PFSK-1 (cell line): Measurements from ENCODE around the gene CD27.

Experiments
- FOXP2 ChIP-seq: optimal IDR thresholded peaks from 2 replicates; pipeline ENCODE3; 2011; ENCODE audit warnings: borderline replicate concordance, control low read depth, inconsistent platforms; ENCODE audit not compliant: insufficient read depth; ENCODE audit errors: extremely low read length, extremely low read depth
- POLR2AphosphoS5 ChIP-seq: IDR thresholded peaks from 2 replicates; pipeline ENCODE4 v1.6.1; 2012; ENCODE audit warnings: low read depth, mild to moderate bottlenecking, control low read depth, low read length, moderate library complexity
- SIN3A ChIP-seq: IDR thresholded peaks from 2 replicates; pipeline ENCODE4 v1.6.1; 2012; ENCODE audit warnings: mild to moderate bottlenecking, low read length, moderate library complexity, borderline replicate concordance; ENCODE audit not compliant: insufficient read depth
- TAF1 ChIP-seq: IDR thresholded peaks from 2 replicates; pipeline ENCODE4 v1.6.1; 2012; ENCODE audit warnings: low read length, control low read depth, borderline replicate concordance; ENCODE audit not compliant: insufficient read depth
- TF ChIP-seq, protein P1 (sequence below), 2 experiments: IDR thresholded peaks; 2 replicates each; pipeline versions ENCODE4 v1.6.1 to v1.8.0; 2011 to 2012; ENCODE audit warnings: low read depth in 2 of 2, low read length in 2 of 2, control low read depth in 1 of 2, inconsistent platforms in 1 of 2, mild to moderate bottlenecking in 1 of 2, moderate library complexity in 1 of 2; ENCODE audit not compliant: insufficient read depth in 1 of 2

CD27 gene

DNA sequence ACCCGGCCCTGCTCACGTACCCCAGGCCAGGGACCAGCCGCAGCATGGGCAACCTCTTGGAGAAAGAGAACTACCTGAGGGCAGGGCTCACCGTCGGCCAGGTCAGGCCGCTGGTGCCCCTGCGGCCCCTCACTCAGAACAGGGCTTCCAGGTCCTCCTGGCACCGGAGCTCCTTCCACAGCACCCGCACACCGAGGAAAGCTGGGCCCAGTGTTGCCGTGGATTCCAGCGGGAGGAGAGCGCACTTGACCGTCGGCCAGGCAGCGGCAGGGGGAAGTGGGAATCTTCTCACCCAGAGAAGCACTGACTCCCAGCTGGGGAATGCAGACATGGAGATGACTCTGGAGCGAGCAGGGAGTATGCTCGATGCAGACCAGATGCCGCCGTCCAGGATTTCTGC lies 33.7 kb downstream of the CD27 start:
- no peak for TF ChIP-seq SIN3A
- no peak for TF ChIP-seq FOXP2
- no peak for TF ChIP-seq POLR2AphosphoS5

DNA sequence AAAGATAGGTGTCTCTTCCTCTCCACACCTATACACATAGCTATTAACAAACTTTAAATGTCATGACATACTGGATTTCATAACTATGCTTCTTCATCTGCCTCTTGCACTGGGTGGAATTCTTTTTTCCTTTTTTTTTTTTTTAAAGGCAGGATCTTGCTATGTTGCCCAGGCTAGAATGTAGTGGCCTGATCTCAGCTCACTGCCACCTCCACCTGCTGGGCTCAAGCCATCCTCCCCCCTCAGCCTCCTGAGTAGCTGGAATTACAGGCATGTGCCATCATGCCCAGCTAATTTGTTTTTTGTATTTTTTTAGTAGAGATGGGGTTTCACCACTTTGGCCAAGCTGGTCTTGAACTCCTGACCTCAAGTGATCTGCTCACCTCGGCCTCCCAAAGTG lies 43.5 kb downstream of the CD27 start:
- no peak for TF ChIP-seq POLR2AphosphoS5
- no peak for TF ChIP-seq FOXP2
- TF ChIP-seq SIN3A = no peak
- no peak for TF ChIP-seq TAF1
- TF ChIP-seq, protein P1, sequence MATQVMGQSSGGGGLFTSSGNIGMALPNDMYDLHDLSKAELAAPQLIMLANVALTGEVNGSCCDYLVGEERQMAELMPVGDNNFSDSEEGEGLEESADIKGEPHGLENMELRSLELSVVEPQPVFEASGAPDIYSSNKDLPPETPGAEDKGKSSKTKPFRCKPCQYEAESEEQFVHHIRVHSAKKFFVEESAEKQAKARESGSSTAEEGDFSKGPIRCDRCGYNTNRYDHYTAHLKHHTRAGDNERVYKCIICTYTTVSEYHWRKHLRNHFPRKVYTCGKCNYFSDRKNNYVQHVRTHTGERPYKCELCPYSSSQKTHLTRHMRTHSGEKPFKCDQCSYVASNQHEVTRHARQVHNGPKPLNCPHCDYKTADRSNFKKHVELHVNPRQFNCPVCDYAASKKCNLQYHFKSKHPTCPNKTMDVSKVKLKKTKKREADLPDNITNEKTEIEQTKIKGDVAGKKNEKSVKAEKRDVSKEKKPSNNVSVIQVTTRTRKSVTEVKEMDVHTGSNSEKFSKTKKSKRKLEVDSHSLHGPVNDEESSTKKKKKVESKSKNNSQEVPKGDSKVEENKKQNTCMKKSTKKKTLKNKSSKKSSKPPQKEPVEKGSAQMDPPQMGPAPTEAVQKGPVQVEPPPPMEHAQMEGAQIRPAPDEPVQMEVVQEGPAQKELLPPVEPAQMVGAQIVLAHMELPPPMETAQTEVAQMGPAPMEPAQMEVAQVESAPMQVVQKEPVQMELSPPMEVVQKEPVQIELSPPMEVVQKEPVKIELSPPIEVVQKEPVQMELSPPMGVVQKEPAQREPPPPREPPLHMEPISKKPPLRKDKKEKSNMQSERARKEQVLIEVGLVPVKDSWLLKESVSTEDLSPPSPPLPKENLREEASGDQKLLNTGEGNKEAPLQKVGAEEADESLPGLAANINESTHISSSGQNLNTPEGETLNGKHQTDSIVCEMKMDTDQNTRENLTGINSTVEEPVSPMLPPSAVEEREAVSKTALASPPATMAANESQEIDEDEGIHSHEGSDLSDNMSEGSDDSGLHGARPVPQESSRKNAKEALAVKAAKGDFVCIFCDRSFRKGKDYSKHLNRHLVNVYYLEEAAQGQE (IDR thresholded peaks at IDR 0.05; ENCODE audit: insufficient read depth in 1 of 2, low read depth in 2 of 2, low read length in 2 of 2) = no peak

DNA sequence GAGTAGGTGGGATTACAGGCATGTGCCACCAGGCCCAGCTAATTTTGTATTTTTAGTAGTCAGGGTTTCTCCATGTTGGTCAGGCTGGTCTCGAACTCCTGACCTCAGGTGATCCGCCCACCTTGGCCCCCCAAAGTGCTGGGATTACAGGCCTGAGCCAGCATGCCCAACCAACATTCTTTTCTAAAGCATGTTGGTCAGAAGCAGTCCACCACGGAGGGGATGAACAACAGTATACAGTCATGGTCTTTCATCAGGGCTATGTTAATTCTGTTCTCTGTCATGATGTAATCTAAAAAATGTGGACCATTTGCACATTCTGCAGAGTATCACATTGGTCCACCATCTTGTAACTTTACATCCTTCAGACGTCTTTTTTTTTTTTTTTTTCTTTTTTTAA lies 44.7 kb downstream of the CD27 start:
- TF ChIP-seq SIN3A = no peak
- TF ChIP-seq FOXP2 = no peak
- no peak for TF ChIP-seq TAF1
- TF ChIP-seq POLR2AphosphoS5 = no peak
- TF ChIP-seq, protein P1 (IDR thresholded peaks at IDR 0.05; ENCODE audit: insufficient read depth in 1 of 2, low read depth in 2 of 2, low read length in 2 of 2) = no peak

DNA sequence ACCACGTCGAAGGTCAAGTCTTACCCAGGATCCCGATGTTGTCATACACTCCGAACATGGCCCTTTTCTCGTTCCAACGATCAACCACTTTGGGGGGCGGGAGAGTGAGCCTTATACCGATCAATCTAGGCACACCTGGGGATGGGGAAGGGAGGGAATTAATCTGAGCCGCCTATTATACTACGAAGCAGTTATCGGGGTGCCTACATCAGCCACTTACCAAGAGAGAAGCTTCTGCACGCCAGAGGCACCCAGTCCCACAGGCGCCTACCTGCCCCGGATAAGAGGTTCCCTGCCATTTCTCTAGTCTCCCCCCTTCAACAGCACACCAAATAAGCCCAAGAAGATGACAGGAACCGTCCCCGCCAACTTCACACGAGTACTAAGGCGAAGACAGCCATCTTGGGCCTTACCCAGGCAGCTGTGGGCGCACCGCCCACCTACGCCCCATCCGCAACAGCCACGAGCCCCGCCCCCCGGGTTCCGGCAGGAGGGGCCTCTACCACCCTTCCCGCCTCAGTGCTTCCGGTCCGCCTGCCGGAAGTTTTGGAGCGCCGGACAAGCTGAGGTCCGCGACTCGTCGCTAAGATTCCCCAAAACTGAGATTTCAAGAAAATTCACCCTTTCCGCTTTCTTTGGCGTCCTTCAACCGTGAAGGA lies 48.2 kb downstream of the CD27 start, which contains the start of gene MRPL51:
TSS of gene MRPL51 (minus strand) at position 425 of the 659 bp plus-strand sequence. CDS start at position 299, 126 bp downstream.
- TF ChIP-seq FOXP2 (peak; percentile 77), SIN3A (no peak), POLR2AphosphoS5 (peak; percentile 68; the same call in 1 of the 2 replicates), TAF1 (peak; percentile 30)
- TF ChIP-seq, protein P1 (IDR thresholded peaks at IDR 0.05; ENCODE audit: insufficient read depth in 1 of 2, low read depth in 2 of 2, low read length in 2 of 2) = 0 out of 4 replicates have a peak, but pooled peaks of 1 of the 2 experiments have one; percentile 37

DNA sequence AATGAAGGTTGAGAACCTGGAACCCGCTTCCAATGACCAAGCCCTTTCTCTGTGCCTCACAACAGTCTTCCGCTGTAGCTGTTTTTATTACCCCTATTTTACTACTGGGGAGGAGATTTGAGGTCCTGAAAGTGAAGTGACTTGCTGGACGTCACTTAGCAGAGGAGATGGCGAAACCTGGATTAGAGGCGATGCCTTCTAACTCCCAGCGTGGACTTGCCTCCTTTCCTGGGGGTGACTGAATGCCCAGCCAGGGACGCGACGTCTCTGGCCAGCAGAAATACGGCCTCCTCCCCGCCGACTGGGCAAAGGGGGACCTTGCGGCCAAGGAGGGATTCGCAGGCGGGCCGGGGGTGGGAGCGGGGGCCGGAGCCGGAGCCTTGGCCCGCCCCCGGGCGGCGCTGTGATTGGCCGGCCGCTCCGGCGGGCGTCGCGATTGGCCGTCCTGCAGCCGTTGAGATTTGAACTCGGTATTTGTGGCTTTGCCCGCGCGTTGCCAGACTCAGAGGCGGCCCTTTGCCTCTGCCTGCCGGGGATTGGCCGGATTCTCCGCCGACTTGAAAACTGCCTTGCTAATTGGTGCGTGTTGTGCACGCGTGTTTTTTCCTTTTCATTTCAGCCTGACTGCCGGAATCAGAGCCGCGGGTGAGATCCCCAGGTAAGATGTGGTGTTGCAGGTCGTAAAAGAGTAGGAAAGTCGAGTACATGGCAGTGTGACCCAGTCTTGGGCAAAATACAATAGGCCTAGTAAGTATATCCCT lies 48.9 kb downstream of the CD27 start, which contains the start of gene NCAPD2:
TSS of gene NCAPD2 (plus strand) at position 606 of the 761 bp plus-strand sequence. CDS start 997 bp downstream, outside the sequence.
- TF ChIP-seq SIN3A = peak; percentile 92; the same call in 1 of the 2 replicates
- TF ChIP-seq FOXP2 = no peak
- peak; percentile 75 for TF ChIP-seq POLR2AphosphoS5
- 0 out of 2 replicates have a peak, but pooled peaks have one; percentile 7 for TF ChIP-seq TAF1
- TF ChIP-seq, protein P1 (IDR thresholded peaks at IDR 0.05; ENCODE audit: insufficient read depth in 1 of 2, low read depth in 2 of 2, low read length in 2 of 2) = no peak
